Body of pancreas (tissue), 4 donors: ENCODE measurements around the gene LONRF2.

ENCODE experiments used
- CTCF ChIP-seq, 7 experiments: fragments of 450-650 bp in 4 of 7; fragments of 200-600 bp in 3 of 7; sonication (generic) in 3 of 7; IDR thresholded peaks; one replicate each; pipeline ENCODE4 v1.5.1; 2016 to 2019; ENCODE audit warnings: antibody characterized with exemption in 7 of 7
- POLR2A ChIP-seq, 3 donors: fragments of 450-650 bp; IDR thresholded peaks; one replicate each; pipeline ENCODE4 v1.6.1; 2016; ENCODE audit warnings: antibody characterized with exemption in 3 of 3, mild to moderate bottlenecking in 2 of 3

DNA sequence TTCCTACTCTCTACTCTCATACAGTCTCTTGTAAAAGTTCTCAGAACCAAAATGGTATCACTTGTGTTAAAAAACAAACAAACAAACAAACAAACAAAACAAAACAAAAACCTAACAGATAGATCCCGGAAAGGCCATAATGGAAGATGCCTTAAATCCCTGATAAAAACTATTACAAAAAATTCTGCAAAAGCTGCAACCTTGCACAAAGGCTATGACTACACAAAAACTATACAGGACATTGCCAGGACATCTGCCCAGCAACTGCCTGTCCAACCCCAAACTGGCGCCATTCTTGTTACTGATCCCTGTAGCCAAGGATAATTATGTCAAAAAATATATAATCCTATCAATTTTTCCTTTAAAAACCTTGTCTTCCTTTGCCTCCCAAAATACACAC, 36.3 kb upstream of the LONRF2 start:
- TF ChIP-seq POLR2A (IDR thresholded peaks at IDR 0.05) (no peak), CTCF (IDR thresholded peaks at IDR 0.05) (no peak)
